Measurements from ENCODE around the gene GLB1L2. TPM values are rescaled to one million over a fixed set of nuclear protein-coding genes. Genes with fewer than 3 reads are reported as not detected.

GLB1L2 gene
- total RNA-seq, 4 donors from 2014 or later, result 4.2 to 21.6 (median 12.4) TPM

GRCh38 chr11:134390706-134391569 is 59.1 kb downstream of the GLB1L2 start:
- DNase-seq, result no peak
- no peak for TF ChIP-seq POLR2A (IDR thresholded peaks at IDR 0.05)
- TF ChIP-seq, protein P1, sequence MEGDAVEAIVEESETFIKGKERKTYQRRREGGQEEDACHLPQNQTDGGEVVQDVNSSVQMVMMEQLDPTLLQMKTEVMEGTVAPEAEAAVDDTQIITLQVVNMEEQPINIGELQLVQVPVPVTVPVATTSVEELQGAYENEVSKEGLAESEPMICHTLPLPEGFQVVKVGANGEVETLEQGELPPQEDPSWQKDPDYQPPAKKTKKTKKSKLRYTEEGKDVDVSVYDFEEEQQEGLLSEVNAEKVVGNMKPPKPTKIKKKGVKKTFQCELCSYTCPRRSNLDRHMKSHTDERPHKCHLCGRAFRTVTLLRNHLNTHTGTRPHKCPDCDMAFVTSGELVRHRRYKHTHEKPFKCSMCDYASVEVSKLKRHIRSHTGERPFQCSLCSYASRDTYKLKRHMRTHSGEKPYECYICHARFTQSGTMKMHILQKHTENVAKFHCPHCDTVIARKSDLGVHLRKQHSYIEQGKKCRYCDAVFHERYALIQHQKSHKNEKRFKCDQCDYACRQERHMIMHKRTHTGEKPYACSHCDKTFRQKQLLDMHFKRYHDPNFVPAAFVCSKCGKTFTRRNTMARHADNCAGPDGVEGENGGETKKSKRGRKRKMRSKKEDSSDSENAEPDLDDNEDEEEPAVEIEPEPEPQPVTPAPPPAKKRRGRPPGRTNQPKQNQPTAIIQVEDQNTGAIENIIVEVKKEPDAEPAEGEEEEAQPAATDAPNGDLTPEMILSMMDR (IDR thresholded peaks at IDR 0.05), result no peak
- no peak overlapping the region for H3K4me3 ChIP-seq
- H3K4me1 ChIP-seq, result no peaks in the 10 kb centered on the region
- no peaks in the 10 kb centered on the region for H3K27me3 ChIP-seq
- no peaks in the 10 kb centered on the region for H3K36me3 ChIP-seq
- H3K9me3 ChIP-seq, result no peaks in the 10 kb centered on the region
- no peak overlapping the region for H3K27ac ChIP-seq

- Histone ChIP-seq H3K4me1 (no peaks in the 10 kb centered on the region), H3K27ac (no peak overlapping the region), H3K36me3 (no peaks in the 10 kb centered on the region), H3K9me3 (no peaks in the 10 kb centered on the region), H3K4me3 (no peak overlapping the region), H3K27me3 (no peaks in the 10 kb centered on the region)
- no peak for TF ChIP-seq POLR2A (IDR thresholded peaks at IDR 0.05)
- TF ChIP-seq, protein P1 (IDR thresholded peaks at IDR 0.05), result no peak
- DNase-seq, result no peak
These were observed 59.9 kb downstream of the GLB1L2 start for GRCh38 chr11:134391656-134392055.

DNA sequence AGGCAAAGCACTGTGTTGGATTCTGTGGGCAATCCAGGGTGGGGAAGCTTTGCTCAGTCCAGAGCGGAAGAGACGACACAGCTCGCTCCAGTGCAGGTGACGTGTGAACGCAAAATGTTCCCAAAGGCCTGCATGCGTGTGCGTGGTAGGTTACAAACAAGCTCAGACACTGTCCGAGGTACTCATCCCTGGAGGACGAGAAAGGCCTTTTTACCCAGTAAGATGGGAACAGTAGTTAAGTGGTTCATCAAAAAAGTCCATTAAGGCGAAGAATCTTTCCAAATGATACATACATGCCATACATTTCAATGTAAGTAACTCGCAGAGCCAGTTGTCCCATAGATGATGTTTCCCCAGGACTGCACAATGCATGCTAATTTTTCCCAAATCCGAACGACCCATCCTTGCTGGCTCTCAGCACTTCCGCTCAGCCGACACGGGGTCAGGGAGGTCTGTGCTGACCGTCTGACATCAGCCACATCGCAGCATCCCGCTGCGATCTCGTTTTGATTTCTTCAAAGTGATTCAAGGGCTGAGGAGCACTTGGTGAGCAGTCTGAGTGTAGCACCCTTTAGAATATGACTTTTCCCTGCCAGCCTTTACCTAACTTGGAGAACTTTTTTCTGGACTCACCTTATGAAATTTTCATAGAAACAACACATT is 61.3 kb downstream of the GLB1L2 start:
- no peaks in the 10 kb centered on the region for H3K36me3 ChIP-seq
- H3K27me3 ChIP-seq, result no peaks in the 10 kb centered on the region
- no peaks in the 10 kb centered on the region for H3K9me3 ChIP-seq
- no peak for DNase-seq
- TF ChIP-seq POLR2A (IDR thresholded peaks at IDR 0.05), result no peak
- TF ChIP-seq, protein P1 (IDR thresholded peaks at IDR 0.05), result no peak
- H3K4me1 ChIP-seq, result no peaks in the 10 kb centered on the region
- no peak overlapping the region for H3K27ac ChIP-seq
- no peak overlapping the region for H3K4me3 ChIP-seq

GRCh38 chr11:134393638-134394037 is 61.9 kb downstream of the GLB1L2 start:
- no peak for TF ChIP-seq POLR2A (IDR thresholded peaks at IDR 0.05)
- TF ChIP-seq, protein P1 (IDR thresholded peaks at IDR 0.05), result peak in 4 of 6 experiments; percentile 4 to 54 (median 47)
- Histone ChIP-seq H3K27me3 (no peaks in the 10 kb centered on the region), H3K36me3 (no peaks in the 10 kb centered on the region), H3K9me3 (no peaks in the 10 kb centered on the region), H3K4me3 (no peak overlapping the region), H3K27ac (no peak overlapping the region), H3K4me1 (no peaks in the 10 kb centered on the region)
- peak in 1 of 3 donors; percentile 57 for DNase-seq

- DNase-seq, result no peak
- H3K4me3 ChIP-seq, result no peak overlapping the region
- no peaks in the 10 kb centered on the region for H3K27me3 ChIP-seq
- H3K9me3 ChIP-seq, result no peaks in the 10 kb centered on the region
- TF ChIP-seq, protein P1 (IDR thresholded peaks at IDR 0.05), result no peak
- no peak for TF ChIP-seq POLR2A (IDR thresholded peaks at IDR 0.05)
- H3K27ac ChIP-seq, result no peak overlapping the region
- no peaks in the 10 kb centered on the region for H3K4me1 ChIP-seq
- no peaks in the 10 kb centered on the region for H3K36me3 ChIP-seq
These were observed 62.5 kb downstream of the GLB1L2 start for GRCh38 chr11:134394311-134394710.

All from Peyer's patch (tissue), 4 donors.